IMR-90 (cell line): Measurements from ENCODE around the gene RAB23. TPM values are rescaled to one million over a fixed set of nuclear protein-coding genes. Genes with fewer than 3 reads are reported as not detected.

Experiments
- ATAC-seq: fragments of 200-7000 bp; cut with Tn5 transposase; 2 replicates; pipeline ENCODE4 v1.9.1; 2020; ENCODE audit warnings: low read depth, mild to moderate bottlenecking, moderate library complexity
- BruUV-seq: library from RNA; stranded (reverse); fragments of 400-500 nt; replicated peaks from 2 replicates; lab custom pipeline; 2021; lab: Mats Ljungman, UMichigan
- CTCF ChIA-PET: fragments of 300-600 bp; formaldehyde crosslinking; extraction: SDS; loops from one replicate; lab custom pipeline; 2021; ENCODE audit warnings: antibody characterized with exemption; lab: Yijun Ruan, JAX
- POLR2A ChIA-PET: fragments of 300-600 bp; sonication (Branson Sonifier 250); formaldehyde crosslinking; loops from one replicate; lab custom pipeline; 2022; ENCODE audit warnings: antibody characterized with exemption; ENCODE audit not compliant: unreplicated experiment; lab: Charles Lee
- DNase-seq: peaks from one replicate; pipeline ENCODE4 v3.0.0; 2013
- H2AFZ ChIP-seq: replicated peaks from 2 replicates; pipeline ENCODE3; 2013; ENCODE audit warnings: low read length, mild to moderate bottlenecking; ENCODE audit not compliant: poor library complexity
- H2AK5ac ChIP-seq: 2 replicates; pipeline ENCODE4 v1.6.1; 2013; ENCODE audit warnings: low read depth, low read length, inconsistent platforms
- H2AK9ac ChIP-seq: replicated peaks from 2 replicates; pipeline ENCODE3; 2013; ENCODE audit warnings: mild to moderate bottlenecking, low read depth, low read length, moderate library complexity; ENCODE audit not compliant: poor library complexity
- H2BK120ac ChIP-seq: 2 replicates; pipeline ENCODE4 v1.6.1; 2013; ENCODE audit warnings: low read depth, low read length, inconsistent platforms
- H2BK15ac ChIP-seq: 3 replicates; pipeline ENCODE4 v1.6.1; 2013; ENCODE audit warnings: low read depth, low read length, inconsistent platforms
- H2BK20ac ChIP-seq: 2 replicates; pipeline ENCODE4 v1.6.1; 2013; ENCODE audit warnings: low read depth, mild to moderate bottlenecking, inconsistent platforms, low read length, moderate library complexity
- H2BK5ac ChIP-seq: 2 replicates; pipeline ENCODE4 v1.6.1; 2013; ENCODE audit warnings: mild to moderate bottlenecking, low read depth, low read length, inconsistent platforms; ENCODE audit not compliant: poor library complexity, severe bottlenecking
- H3K14ac ChIP-seq: replicated peaks from 2 replicates; pipeline ENCODE4 v1.6.1; 2013; ENCODE audit warnings: low read depth, low read length, inconsistent platforms
- H3K18ac ChIP-seq: 2 replicates; pipeline ENCODE4 v1.6.1; 2013; ENCODE audit warnings: low read depth, low read length, control low read depth
- H3K23ac ChIP-seq: 2 replicates; pipeline ENCODE4 v1.6.1; 2013; ENCODE audit warnings: low read depth, low read length, inconsistent platforms
- H3K27ac ChIP-seq: 2 replicates; pipeline ENCODE4 v1.5.1; 2013; ENCODE audit warnings: mild to moderate bottlenecking, control low read depth, low read length; ENCODE audit not compliant: insufficient read depth
- H3K27me3 ChIP-seq: 2 replicates; pipeline ENCODE4 v1.6.1; 2013; ENCODE audit warnings: low read length; ENCODE audit not compliant: control insufficient read depth, insufficient read depth
- H3K36me3 ChIP-seq: 2 replicates; pipeline ENCODE4 v1.6.1; 2013; ENCODE audit warnings: low read length, mixed read lengths; ENCODE audit not compliant: control insufficient read depth, insufficient read depth
- H3K4ac ChIP-seq: 2 replicates; pipeline ENCODE4 v1.6.1; 2013; ENCODE audit warnings: low read depth, low read length, inconsistent platforms
- H3K4me1 ChIP-seq: 2 replicates; pipeline ENCODE4 v1.6.1; 2013; ENCODE audit warnings: low read length, mixed read lengths; ENCODE audit not compliant: control insufficient read depth, insufficient read depth
- H3K4me2 ChIP-seq: 2 replicates; pipeline ENCODE4 v1.6.1; 2013; ENCODE audit warnings: low read depth, mild to moderate bottlenecking, control low read depth, low read length, moderate library complexity
- H3K4me3 ChIP-seq: 2 replicates; pipeline ENCODE4 v1.5.1; 2013; ENCODE audit warnings: low read depth, mild to moderate bottlenecking, control low read depth, low read length, moderate library complexity; ENCODE audit not compliant: insufficient read depth
- H3K56ac ChIP-seq: 2 replicates; pipeline ENCODE4 v1.6.1; 2013; ENCODE audit warnings: low read length, inconsistent platforms; ENCODE audit not compliant: insufficient read depth; ENCODE audit errors: extremely low read depth
- H3K79me1 ChIP-seq, 2 experiments: 2 replicates each; pipeline ENCODE4 v1.6.1; 2013; ENCODE audit warnings: low read length in 2 of 2, inconsistent platforms in 1 of 2, low read depth in 1 of 2
- H3K9ac ChIP-seq: 2 replicates; pipeline ENCODE4 v1.6.1; 2013; ENCODE audit warnings: low read depth, low read length, control low read depth
- H3K9me1 ChIP-seq: 2 replicates; pipeline ENCODE4 v1.6.1; 2013; ENCODE audit warnings: low read length, inconsistent platforms; ENCODE audit not compliant: insufficient read depth
- H3K9me3 ChIP-seq: 2 replicates; pipeline ENCODE4 v1.6.1; 2013; ENCODE audit warnings: low read length; ENCODE audit not compliant: control insufficient read depth, insufficient read depth
- H4K20me1 ChIP-seq: 2 replicates; pipeline ENCODE4 v1.6.1; 2013; ENCODE audit warnings: low read length, inconsistent platforms; ENCODE audit not compliant: insufficient read depth
- H4K5ac ChIP-seq: 2 replicates; pipeline ENCODE4 v1.6.1; 2013; ENCODE audit warnings: mild to moderate bottlenecking, low read depth, low read length, control low read depth
- H4K8ac ChIP-seq, 2 experiments: 2 replicates each; pipeline ENCODE4 v1.6.1; 2013; ENCODE audit warnings: low read depth in 2 of 2, low read length in 2 of 2, control low read depth in 1 of 2, inconsistent platforms in 1 of 2
- H4K91ac ChIP-seq: 2 replicates; pipeline ENCODE4 v1.6.1; 2013; ENCODE audit warnings: low read depth, low read length, inconsistent platforms; ENCODE audit not compliant: insufficient read depth
- BHLHE40 ChIP-seq: fragments of 150-350 bp; IDR thresholded peaks from 2 replicates; pipeline ENCODE4 v1.6.1; 2016; ENCODE audit warnings: mild to moderate bottlenecking, low read depth, low read length
- CHD1 ChIP-seq: IDR thresholded peaks from 2 replicates; pipeline ENCODE4 v1.6.1; 2012; ENCODE audit warnings: low read depth, low read length, improper control_type of control experiment
- MAFK ChIP-seq: IDR thresholded peaks from 2 replicates; pipeline ENCODE4 v1.6.1; 2012; ENCODE audit warnings: low read depth, low read length, improper control_type of control experiment
- MAZ ChIP-seq: IDR thresholded peaks from 2 replicates; pipeline ENCODE4 v1.6.1; 2012; ENCODE audit warnings: low read depth, mild to moderate bottlenecking, low read length, improper control_type of control experiment, moderate library complexity, borderline replicate concordance
- MXI1 ChIP-seq: IDR thresholded peaks from 2 replicates; pipeline ENCODE4 v1.6.1; 2012; ENCODE audit warnings: low read depth, mild to moderate bottlenecking, low read length, moderate library complexity, borderline replicate concordance
- NFE2L2 ChIP-seq: fragments of 150-350 bp; IDR thresholded peaks from 2 replicates; pipeline ENCODE4 v1.6.1; 2016; ENCODE audit warnings: low read depth, mild to moderate bottlenecking, low read length
- POLR2A ChIP-seq: IDR thresholded peaks from 2 replicates; pipeline ENCODE4 v1.6.1; 2012; ENCODE audit warnings: mild to moderate bottlenecking, low read depth, low read length
- RAD21 ChIP-seq: IDR thresholded peaks from 2 replicates; pipeline ENCODE4 v1.6.1; 2012; ENCODE audit warnings: low read length, improper control_type of control experiment
- RCOR1 ChIP-seq: IDR thresholded peaks from 2 replicates; pipeline ENCODE4 v1.6.1; 2012; ENCODE audit warnings: mild to moderate bottlenecking, low read length, improper control_type of control experiment; ENCODE audit not compliant: insufficient replicate concordance
- RFX5 ChIP-seq: IDR thresholded peaks from 2 replicates; pipeline ENCODE4 v1.8.0; 2012; ENCODE audit warnings: low read depth, mild to moderate bottlenecking, low read length, moderate library complexity
- SMC3 ChIP-seq: fragments of 150-350 bp; IDR thresholded peaks from 2 replicates; pipeline ENCODE4 v1.6.1; 2016; ENCODE audit warnings: low read depth, mild to moderate bottlenecking, antibody characterized with exemption, low read length, moderate library complexity
- WGBS, 2 experiments: methylation state at CpG; one replicate each; pipeline versions ENCODE4 v1.1.5 to v1.1.7; 2013; ENCODE audit warnings: missing lambda C conversion rate in 2 of 2; ENCODE audit not compliant: insufficient read length in 1 of 2; ENCODE audit errors: extremely low coverage in 2 of 2; 5-methylcytosine and 5-hydroxymethylcytosine counted together
- dilution Hi-C: fragments of 300-500 bp; cut with HindIII; formaldehyde crosslinking; loops from one replicate; pipeline ENCODE4 v1.14.3; 2018; ENCODE audit warnings: low sequenced_read_pairs; ENCODE audit not compliant: unreplicated experiment
- in situ Hi-C: fragments of 300-500 bp; cut with MboI; formaldehyde crosslinking; loops from 3 replicates; pipeline ENCODE4 v1.14.3; 2019; ENCODE audit warnings: low sequenced_read_pairs, inconsistent platforms, mixed read lengths
- intact Hi-C: fragments of 100-400 bp; cut with micrococcal nuclease; formaldehyde crosslinking; loops from 2 replicates; pipeline ENCODE4 v1.10.0; 2022
- polyA plus RNA-seq, 3 experiments: library from polyadenylated mRNA; depleted of rRNA; stranded (reverse); fragments of >200 nt; gene quantifications; 2 replicates each; pipeline ENCODE4 v1.2.3, GENCODE V29; 2012; ENCODE audit warnings: low replicate concordance in 1 of 3
- total RNA-seq: library from RNA; depleted of rRNA; stranded (reverse); fragments of >200 nt; gene quantifications from 2 replicates; pipeline ENCODE4 v1.2.3, GENCODE V29; 2012
- TF ChIP-seq, protein P1 (sequence below): fragments of 150-350 bp; IDR thresholded peaks from 2 replicates; pipeline ENCODE4 v1.6.1; 2017; ENCODE audit warnings: mild to moderate bottlenecking, antibody characterized with exemption, low read length, low read depth
- TF ChIP-seq, protein P2 (sequence below): conservative IDR thresholded peaks from 2 replicates; pipeline ENCODE4 v1.5.1; 2012; ENCODE audit warnings: mild to moderate bottlenecking, low read depth, low read length, improper control_type of control experiment
- TF ChIP-seq, protein P3 (sequence below): fragments of 150-350 bp; IDR thresholded peaks from 2 replicates; pipeline ENCODE4 v1.6.1; 2016; ENCODE audit warnings: low read depth, mild to moderate bottlenecking, low read length, moderate library complexity, borderline replicate concordance

RAB23 gene
- total and polyA plus RNA-seq, 2 of the 4 experiments (the other 2 are of a cell fraction) = 10.8 to 13.3 TPM

DNA sequence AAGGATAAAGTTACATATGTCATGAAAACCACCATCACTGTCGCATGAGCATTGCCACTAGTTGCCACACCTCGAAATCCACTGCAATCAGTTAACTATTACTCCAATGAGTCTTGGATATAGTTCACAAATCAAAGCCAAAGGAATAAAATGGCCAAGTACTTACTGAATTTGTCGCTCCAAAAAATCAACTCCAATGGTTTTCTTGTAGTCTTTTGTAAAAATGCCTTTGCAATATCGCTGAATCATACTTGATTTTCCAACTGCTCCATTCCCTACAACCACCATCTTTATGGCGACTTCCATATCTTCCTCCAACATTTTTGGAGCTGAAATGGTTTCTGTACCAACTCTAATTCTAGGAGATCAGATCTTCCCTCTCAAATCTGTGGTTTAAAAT, 12.0 kb downstream of the RAB23 start:
- Histone ChIP-seq H4K20me1 (peaks cover 53% of the 10 kb centered on the region), H4K8ac (peak overlapping the region in 1 of 2 experiments; percentile 0; a peak in 1 of 4 replicates), H3K4ac (no peak overlapping the region), H2BK5ac (no peak overlapping the region), H3K27me3 (no peaks in the 10 kb centered on the region), H3K27ac (no peak overlapping the region), H2BK120ac (no peak overlapping the region), H3K14ac (no peak overlapping the region), H3K36me3 (peaks cover 9% of the 10 kb centered on the region), H2AK9ac (no peak overlapping the region), H4K5ac (peak overlapping the region; percentile 37; the same call in 1 of the 2 replicates), H3K9ac (no peak overlapping the region), H2BK20ac (no peak overlapping the region), H3K79me1 (peaks cover 36 to 88% of the 10 kb centered on the region in 2 experiments), H3K9me3 (no peaks in the 10 kb centered on the region), H4K91ac (no peak overlapping the region), H3K18ac (no peak overlapping the region), H2BK15ac (no peak overlapping the region), H3K4me2 (no peak overlapping the region), H3K56ac (no peak overlapping the region), H3K4me3 (no peak overlapping the region), H3K4me1 (peaks cover 20% of the 10 kb centered on the region), H2AK5ac (no peak overlapping the region), H2AFZ (no peak overlapping the region), H3K9me1 (peaks cover 19% of the 10 kb centered on the region), H3K23ac (peak overlapping the region; percentile 16; the same call in 1 of the 2 replicates)
- in situ Hi-C loops = no loop called here
- intact Hi-C loops = no loop called here
- ATAC-seq (no peak), DNase-seq (no peak)
- BruUV-seq = no TSS peak
- dilution Hi-C loops = no loop called here
- ChIA-PET CTCF (no interaction called here), POLR2A (no interaction called here)
- TF ChIP-seq, protein P1, sequence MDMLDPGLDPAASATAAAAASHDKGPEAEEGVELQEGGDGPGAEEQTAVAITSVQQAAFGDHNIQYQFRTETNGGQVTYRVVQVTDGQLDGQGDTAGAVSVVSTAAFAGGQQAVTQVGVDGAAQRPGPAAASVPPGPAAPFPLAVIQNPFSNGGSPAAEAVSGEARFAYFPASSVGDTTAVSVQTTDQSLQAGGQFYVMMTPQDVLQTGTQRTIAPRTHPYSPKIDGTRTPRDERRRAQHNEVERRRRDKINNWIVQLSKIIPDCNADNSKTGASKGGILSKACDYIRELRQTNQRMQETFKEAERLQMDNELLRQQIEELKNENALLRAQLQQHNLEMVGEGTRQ = no peak
- TF ChIP-seq, protein P2, sequence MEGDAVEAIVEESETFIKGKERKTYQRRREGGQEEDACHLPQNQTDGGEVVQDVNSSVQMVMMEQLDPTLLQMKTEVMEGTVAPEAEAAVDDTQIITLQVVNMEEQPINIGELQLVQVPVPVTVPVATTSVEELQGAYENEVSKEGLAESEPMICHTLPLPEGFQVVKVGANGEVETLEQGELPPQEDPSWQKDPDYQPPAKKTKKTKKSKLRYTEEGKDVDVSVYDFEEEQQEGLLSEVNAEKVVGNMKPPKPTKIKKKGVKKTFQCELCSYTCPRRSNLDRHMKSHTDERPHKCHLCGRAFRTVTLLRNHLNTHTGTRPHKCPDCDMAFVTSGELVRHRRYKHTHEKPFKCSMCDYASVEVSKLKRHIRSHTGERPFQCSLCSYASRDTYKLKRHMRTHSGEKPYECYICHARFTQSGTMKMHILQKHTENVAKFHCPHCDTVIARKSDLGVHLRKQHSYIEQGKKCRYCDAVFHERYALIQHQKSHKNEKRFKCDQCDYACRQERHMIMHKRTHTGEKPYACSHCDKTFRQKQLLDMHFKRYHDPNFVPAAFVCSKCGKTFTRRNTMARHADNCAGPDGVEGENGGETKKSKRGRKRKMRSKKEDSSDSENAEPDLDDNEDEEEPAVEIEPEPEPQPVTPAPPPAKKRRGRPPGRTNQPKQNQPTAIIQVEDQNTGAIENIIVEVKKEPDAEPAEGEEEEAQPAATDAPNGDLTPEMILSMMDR = no peak
- TF ChIP-seq MAZ (no peak), POLR2A (no peak), NFE2L2 (no peak), CHD1 (no peak), BHLHE40 (no peak), SMC3 (no peak), RFX5 (no peak), MAFK (no peak), MXI1 (no peak), RAD21 (no peak), RCOR1 (no peak)
- TF ChIP-seq, protein P3, sequence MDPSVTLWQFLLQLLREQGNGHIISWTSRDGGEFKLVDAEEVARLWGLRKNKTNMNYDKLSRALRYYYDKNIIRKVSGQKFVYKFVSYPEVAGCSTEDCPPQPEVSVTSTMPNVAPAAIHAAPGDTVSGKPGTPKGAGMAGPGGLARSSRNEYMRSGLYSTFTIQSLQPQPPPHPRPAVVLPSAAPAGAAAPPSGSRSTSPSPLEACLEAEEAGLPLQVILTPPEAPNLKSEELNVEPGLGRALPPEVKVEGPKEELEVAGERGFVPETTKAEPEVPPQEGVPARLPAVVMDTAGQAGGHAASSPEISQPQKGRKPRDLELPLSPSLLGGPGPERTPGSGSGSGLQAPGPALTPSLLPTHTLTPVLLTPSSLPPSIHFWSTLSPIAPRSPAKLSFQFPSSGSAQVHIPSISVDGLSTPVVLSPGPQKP = no peak
- WGBS, 2 experiments = 100% methylated on average over 2 of the region's 5 CpGs; no CpG with 5 or more reads in 1 of the 2 experiments
